Measurements from ENCODE around the gene ZNF683. TPM values are rescaled to one million over a fixed set of nuclear protein-coding genes. Genes with fewer than 3 reads are reported as not detected.

Gene ZNF683
- total and polyA plus RNA-seq, 4 donors = 0.09 to 0.17 TPM; not detected in 2

GRCh38 chr1:26321315-26322041 lies 51.1 kb downstream of the ZNF683 start:
- H3K36me3 ChIP-seq (ENCODE audit: control insufficient read depth in 4 of 4, insufficient read depth in 3 of 4, low read depth in 1 of 4, low read length in 3 of 4) = no peaks in the 10 kb centered on the region
- TF ChIP-seq FOXA1 (IDR thresholded peaks at IDR 0.05) (no peak), RAD21 (IDR thresholded peaks at IDR 0.05) (peak; percentile 95 to 98), RXRA (IDR thresholded peaks at IDR 0.05) (no peak), CTCF (IDR thresholded peaks at IDR 0.05; ENCODE audit: low read depth, low read length, missing input control) (peak; percentile 92), HNF4A (conservative IDR thresholded peaks at IDR 0.05) (no peak)
- H3K9me3 ChIP-seq (ENCODE audit: control insufficient read depth in 4 of 4, low read length in 3 of 4) = no peaks in the 10 kb centered on the region

GRCh38 chr1:26320896-26321295 lies 51.7 kb downstream of the ZNF683 start:
- TF ChIP-seq ATF3 (IDR thresholded peaks at IDR 0.05) (no peak), JUND (IDR thresholded peaks at IDR 0.05) (no peak), GABPA (IDR thresholded peaks at IDR 0.05 in 1 of 2, conservative IDR thresholded peaks at IDR 0.05 in 1 of 2) (no peak), RXRA (IDR thresholded peaks at IDR 0.05) (no peak), FOXA2 (IDR thresholded peaks at IDR 0.05) (no peak), TAF1 (conservative IDR thresholded peaks at IDR 0.05) (no peak)
- 69% methylated on average over 2 of the region's 2 CpGs for WGBS
- Histone ChIP-seq H3K9me3 (ENCODE audit: control insufficient read depth in 4 of 4, low read length in 3 of 4) (no peaks in the 10 kb centered on the region), H3K27ac (ENCODE audit: low read depth in 1 of 2, low read length in 2 of 2) (no peak overlapping the region), H3K4me1 (ENCODE audit: control insufficient read depth in 4 of 4, insufficient read depth in 4 of 4, low read length in 3 of 4) (peaks cover 0 to 5% (median 0%) of the 10 kb centered on the region in 4 donors), H3K9ac (ENCODE audit: low read depth in 1 of 2, low read length in 2 of 2) (no peak overlapping the region), H3K4me3 (ENCODE audit: low read depth in 1 of 3, low read length in 3 of 3) (no peak overlapping the region), H3K27me3 (ENCODE audit: control insufficient read depth in 4 of 4, insufficient read depth in 4 of 4, low read length in 3 of 4) (no peaks in the 10 kb centered on the region), H3K36me3 (ENCODE audit: control insufficient read depth in 4 of 4, insufficient read depth in 3 of 4, low read depth in 1 of 4, low read length in 3 of 4) (no peaks in the 10 kb centered on the region)
- no peak for DNase-seq (ENCODE audit: low spot score)

More at GRCh38 chr1:26321315-26322041, 51.1 kb downstream of the ZNF683 start:
- H3K9ac ChIP-seq (ENCODE audit: low read depth in 1 of 2, low read length in 2 of 2) = no peak overlapping the region
- peaks cover 0 to 5% (median 0%) of the 10 kb centered on the region in 4 donors for H3K4me1 ChIP-seq (ENCODE audit: control insufficient read depth in 4 of 4, insufficient read depth in 4 of 4, low read length in 3 of 4)
- peak; percentile 93 for DNase-seq (ENCODE audit: low spot score)
- H3K27me3 ChIP-seq (ENCODE audit: control insufficient read depth in 4 of 4, insufficient read depth in 4 of 4, low read length in 3 of 4) = no peaks in the 10 kb centered on the region
- H3K27ac ChIP-seq (ENCODE audit: low read depth in 1 of 2, low read length in 2 of 2) = no peak overlapping the region
- WGBS = 15% methylated on average over 16 of the region's 16 CpGs
- H3K4me3 ChIP-seq (ENCODE audit: low read depth in 1 of 3, low read length in 3 of 3) = no peak overlapping the region

- H3K27ac ChIP-seq (ENCODE audit: low read depth in 1 of 2, low read length in 2 of 2) = peak overlapping the region in 1 of 2 donors; percentile 25
- H3K9me3 ChIP-seq (ENCODE audit: control insufficient read depth in 4 of 4, low read length in 3 of 4) = no peaks in the 10 kb centered on the region
- 77% methylated on average over 9 of the region's 9 CpGs for whole genome bisulfite sequencing
- H3K36me3 ChIP-seq (ENCODE audit: control insufficient read depth in 4 of 4, insufficient read depth in 3 of 4, low read depth in 1 of 4, low read length in 3 of 4) = no peaks in the 10 kb centered on the region
- no peak overlapping the region for H3K4me3 ChIP-seq (ENCODE audit: low read depth in 1 of 3, low read length in 3 of 3)
- no peaks in the 10 kb centered on the region for H3K27me3 ChIP-seq (ENCODE audit: control insufficient read depth in 4 of 4, insufficient read depth in 4 of 4, low read length in 3 of 4)
- no peak for DNase-seq (ENCODE audit: low spot score)
- peaks cover 0 to 5% (median 0%) of the 10 kb centered on the region in 4 donors for H3K4me1 ChIP-seq (ENCODE audit: control insufficient read depth in 4 of 4, insufficient read depth in 4 of 4, low read length in 3 of 4)
- H3K9ac ChIP-seq (ENCODE audit: low read depth in 1 of 2, low read length in 2 of 2) = peak overlapping the region in 1 of 2 donors; percentile 36
- TF ChIP-seq HNF4G (IDR thresholded peaks at IDR 0.05) = no peak
- no peak for TF ChIP-seq MAX (IDR thresholded peaks at IDR 0.05)
- TF ChIP-seq CTCF (IDR thresholded peaks at IDR 0.05; ENCODE audit: low read depth, low read length, missing input control) = no peak
- no peak for TF ChIP-seq HNF4A (conservative IDR thresholded peaks at IDR 0.05)
- TF ChIP-seq RAD21 (IDR thresholded peaks at IDR 0.05) = no peak
- TF ChIP-seq REST (IDR thresholded peaks at IDR 0.05) = no peak
- no peak for TF ChIP-seq YY1 (IDR thresholded peaks at IDR 0.05)
- TF ChIP-seq ATF3 (IDR thresholded peaks at IDR 0.05) = no peak
Observed at GRCh38 chr1:26318338-26319064, 54.0 kb downstream of the ZNF683 start.

All from liver (tissue), 9 donors.